Bronchial epithelial cell (primary cell): ENCODE measurements around the gene FMNL3. TPM values are rescaled to one million over a fixed set of nuclear protein-coding genes. Genes with fewer than 3 reads are reported as not detected.

ENCODE experiments used
- DNase-seq: peaks from one replicate; pipeline ENCODE4 v3.0.0-alpha.2; 2010; ENCODE audit warnings: low read depth
- FAIRE-seq: peaks from 2 replicates; lab custom pipeline; 2011; peaks lifted over from hg19 to GRCh38; lab: Jason Lieb, UNC
- H3K27me3 ChIP-seq: 2 replicates; pipeline ENCODE4 v1.5.1; 2011; ENCODE audit warnings: low read length; ENCODE audit not compliant: control insufficient read depth, insufficient read depth
- H3K36me3 ChIP-seq: 2 replicates; pipeline ENCODE4 v1.5.1; 2011; ENCODE audit warnings: low read length; ENCODE audit not compliant: control insufficient read depth, insufficient read depth
- H3K4me3 ChIP-seq: 2 replicates; pipeline ENCODE4 v1.5.1; 2011; ENCODE audit warnings: mild to moderate bottlenecking, low read depth, low read length, control low read depth
- CTCF ChIP-seq: IDR thresholded peaks from 2 replicates; pipeline ENCODE4 v1.5.1; 2011; ENCODE audit warnings: mild to moderate bottlenecking, moderate library complexity, low read length, control low read depth, inconsistent platforms; ENCODE audit not compliant: insufficient read depth, severe bottlenecking
- total RNA-seq: library from RNA; depleted of rRNA; stranded (reverse); fragments of >200 nt; gene quantifications from 2 replicates; pipeline ENCODE4 v1.2.1, GENCODE V29; 2014

The FMNL3 gene
- total RNA-seq, 1 donor from 2014 or later, result 2.6 TPM

- DNase-seq (no peak), FAIRE-seq (no peak)
- Histone ChIP-seq H3K36me3 (no peaks in the 10 kb centered on the region), H3K4me3 (no peak overlapping the region), H3K27me3 (no peaks in the 10 kb centered on the region)
- TF ChIP-seq CTCF, result no peak
These were observed 19.3 kb downstream of the FMNL3 start for GRCh38 chr12:49687941-49688340.

DNA sequence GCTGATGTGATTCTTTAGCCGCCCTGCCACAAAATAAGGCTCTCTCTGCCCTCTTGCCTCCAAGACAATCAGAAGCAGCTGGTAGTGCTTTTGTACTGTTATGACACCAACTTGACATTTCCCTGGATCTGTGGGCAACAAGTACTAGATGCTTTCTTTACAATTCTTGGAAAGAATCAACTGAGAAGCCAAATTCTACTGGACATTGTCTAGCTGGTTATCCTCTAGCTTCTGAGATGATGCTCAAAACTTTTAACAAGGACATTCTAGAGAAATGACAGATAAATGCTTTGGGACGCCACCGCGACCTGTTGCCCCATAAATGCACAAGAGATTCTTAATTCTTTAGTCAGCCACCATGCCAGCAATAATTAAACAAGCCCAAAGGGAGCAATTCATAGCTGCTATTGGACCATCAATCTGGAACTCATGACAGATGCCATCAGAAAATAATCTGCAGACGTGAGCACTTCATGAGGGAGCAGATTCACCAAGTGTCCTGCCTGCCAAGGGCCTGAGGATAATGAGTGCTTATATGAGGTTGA, 22.8 kb downstream of the FMNL3 start:
- Histone ChIP-seq H3K27me3 (no peaks in the 10 kb centered on the region), H3K36me3 (no peaks in the 10 kb centered on the region), H3K4me3 (no peak overlapping the region)
- FAIRE-seq (no peak), DNase-seq (no peak)
- no peak for TF ChIP-seq CTCF

GRCh38 chr12:49683599-49684309, 23.5 kb downstream of the FMNL3 start:
- DNase-seq (no peak), FAIRE-seq (no peak)
- Histone ChIP-seq H3K4me3 (no peak overlapping the region), H3K27me3 (no peaks in the 10 kb centered on the region), H3K36me3 (no peaks in the 10 kb centered on the region)
- TF ChIP-seq CTCF, result no peak

DNA sequence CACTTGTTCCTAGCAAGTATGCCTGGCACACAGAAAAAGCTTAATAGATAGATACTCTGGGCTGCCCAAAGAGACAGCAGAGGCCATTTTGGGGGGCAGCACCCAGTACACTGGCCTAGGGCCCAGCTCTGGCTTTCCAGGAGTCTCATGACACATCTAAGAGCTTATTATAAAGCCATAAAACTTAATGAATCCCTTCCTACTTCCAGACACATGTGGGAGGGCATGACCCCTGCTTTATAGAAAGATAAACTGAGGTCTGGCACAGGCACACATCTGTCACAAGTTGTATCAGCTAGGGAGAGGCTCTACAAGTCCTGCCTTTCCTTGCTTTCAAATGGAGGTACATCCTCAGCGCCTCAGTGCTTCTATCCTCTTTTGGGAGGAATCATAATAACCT, 27.1 kb downstream of the FMNL3 start:
- no peak for TF ChIP-seq CTCF
- no peaks in the 10 kb centered on the region for H3K36me3 ChIP-seq
- FAIRE-seq, result no peak

DNA sequence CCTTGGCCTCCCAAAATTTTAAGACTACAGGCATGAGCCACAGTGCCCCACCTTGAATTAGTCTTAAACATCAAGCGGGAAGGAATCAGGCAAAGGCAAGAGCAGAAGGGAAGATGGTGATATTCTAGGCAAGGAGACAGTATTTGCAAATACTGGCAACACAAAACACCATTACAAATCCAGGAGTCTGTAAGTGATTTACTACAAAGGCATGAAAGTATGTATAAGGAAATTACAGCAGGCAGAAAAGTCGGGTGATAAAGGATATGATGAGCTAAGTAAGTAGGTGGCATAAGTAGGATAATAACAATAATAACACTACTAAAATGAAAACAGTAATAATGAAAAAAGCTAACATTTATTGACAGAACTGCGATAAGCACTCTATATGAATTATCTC, 28.5 kb downstream of the FMNL3 start:
- Histone ChIP-seq H3K27me3 (no peaks in the 10 kb centered on the region), H3K4me3 (no peak overlapping the region), H3K36me3 (no peaks in the 10 kb centered on the region)
- no peak for TF ChIP-seq CTCF
- FAIRE-seq (no peak), DNase-seq (no peak)

More for the DNA sequence above, 27.1 kb downstream of the FMNL3 start:
- DNase-seq, result no peak
- H3K4me3 ChIP-seq, result no peak overlapping the region
- H3K27me3 ChIP-seq, result no peaks in the 10 kb centered on the region
